GM19043 (cell line): Measurements from ENCODE around the gene ATP6V1F.

Experiments
- ATAC-seq: cut with Tn5 transposase; IDR thresholded peaks from one replicate; pipeline ENCODE4 v1.9.1; 2021; ENCODE audit warnings: low read depth; ENCODE audit not compliant: unreplicated experiment

ATP6V1F gene

GRCh38 chr7:128914566-128915151 is 52.0 kb downstream of the ATP6V1F start:
- no peak for ATAC-seq

- ATAC-seq, result no peak
Observed at GRCh38 chr7:128915271-128915819, 52.7 kb downstream of the ATP6V1F start.
